ENCODE data around the gene PUM2.

The PUM2 gene

GRCh38 chr2:20203521-20204225 is 147.0 kb downstream of the PUM2 start:
- DNase-seq: no peak

GRCh38 chr2:20203072-20203471 is 147.6 kb downstream of the PUM2 start:
- DNase-seq: no peak

GRCh38 chr2:20201671-20202070 is 149.0 kb downstream of the PUM2 start:
- no peak for DNase-seq

GRCh38 chr2:20200697-20201555 is 149.7 kb downstream of the PUM2 start:
- DNase-seq: no peak

- no peak for DNase-seq
These were observed 150.9 kb downstream of the PUM2 start for GRCh38 chr2:20199633-20200270.

GRCh38 chr2:20198796-20199632 is 151.6 kb downstream of the PUM2 start:
- no peak for DNase-seq

Data from hypothalamus (tissue), 51 donors.